Measurements from ENCODE around the gene RAB19. TPM values are rescaled to one million over a fixed set of nuclear protein-coding genes. Genes with fewer than 3 reads are reported as not detected.

RAB19 gene
- total RNA-seq, 2 experiments from 2014 or later = 1.6 to 2.8 TPM

- no peak overlapping the region for H3K4me3 Mint-ChIP-seq
- ChIA-PET POLR2A (interaction anchor here (0.6 to 2.0 kb wide), 3 partner anchors 9 to 18 kb away, joined by 3 to 6 read pairs (median 3); partner anchors contain the start of gene RAB19), CTCF (interaction anchor here (1.4 kb wide), 1 partner anchor 33 kb away, joined by 3 read pairs; no protein-coding TSS in a partner anchor)
- Histone ChIP-seq H3K27me3 (ENCODE audit: control insufficient read depth in 1 of 2, insufficient read depth in 2 of 2, low read length in 2 of 2) (no peaks in the 10 kb centered on the region), H3K27ac (ENCODE audit: low read depth in 1 of 2, low read length in 2 of 2) (no peak overlapping the region), H3K36me3 (ENCODE audit: insufficient read depth, low read length) (no peaks in the 10 kb centered on the region), H3K4me3 (ENCODE audit: low read length) (no peak overlapping the region), H3K4me1 (ENCODE audit: insufficient read depth, low read length) (peaks cover 34% of the 10 kb centered on the region), H3K9me3 (ENCODE audit: control insufficient read depth in 1 of 2, insufficient read depth in 1 of 2, low read length in 2 of 2) (no peaks in the 10 kb centered on the region)
- peaks cover 5% of the 10 kb centered on the region for H3K36me3 Mint-ChIP-seq (ENCODE audit: low read depth)
- no peaks in the 10 kb centered on the region for H3K27me3 Mint-ChIP-seq
- intact Hi-C loops (cut with DNase I, micrococcal nuclease) = loop anchor here in 1 of 2 experiments (10.0 kb wide), 4 partner anchors 219 to 621 kb away; partner anchors contain the start of genes BRAF, HIPK2, KDM7A and MRPS33
- peaks cover 24% of the 10 kb centered on the region for H3K4me1 Mint-ChIP-seq (ENCODE audit: low read depth)
- no peak for TF ChIP-seq CTCF (IDR thresholded peaks at IDR 0.05)
- ATAC-seq (ENCODE audit: poor library complexity) (no peak), DNase-seq (no peak)
- H3K9me3 Mint-ChIP-seq = no peaks in the 10 kb centered on the region
- H3K27ac Mint-ChIP-seq = no peak overlapping the region
These were observed 10.0 kb upstream of the RAB19 start for GRCh38 chr7:140393756-140394306.

- Histone ChIP-seq H3K4me3 (ENCODE audit: low read length) (peak within 1 kb of the TSS; percentile 79), H3K9me3 (ENCODE audit: control insufficient read depth in 1 of 2, insufficient read depth in 1 of 2, low read length in 2 of 2) (no peaks in the 10 kb centered on the region), H3K4me1 (ENCODE audit: insufficient read depth, low read length) (peaks cover 22% of the 10 kb centered on the region), H3K27me3 (ENCODE audit: control insufficient read depth in 1 of 2, insufficient read depth in 2 of 2, low read length in 2 of 2) (no peaks in the 10 kb centered on the region), H3K36me3 (ENCODE audit: insufficient read depth, low read length) (no peaks in the 10 kb centered on the region), H3K27ac (ENCODE audit: low read depth in 1 of 2, low read length in 2 of 2) (peak within 1 kb of the TSS in 1 of 2 donors; percentile 53)
- intact Hi-C loops (cut with DNase I, micrococcal nuclease) = loop anchor here in 1 of 2 experiments (5.0 to 10.0 kb wide), 6 partner anchors 223 to 1941 kb away; partner anchors contain the start of genes BRAF, HIPK2, KDM7A and MRPS33
- TF ChIP-seq CTCF (IDR thresholded peaks at IDR 0.05) = no peak
- peak; percentile 75 to 91 (median 84) for DNase-seq
- CTCF ChIA-PET = no interaction called here
- Mint-ChIP-seq H3K27me3 (no peaks in the 10 kb centered on the region), H3K4me3 (peak within 1 kb of the TSS; percentile 86), H3K36me3 (ENCODE audit: low read depth) (peaks cover 5% of the 10 kb centered on the region), H3K27ac (peak within 1 kb of the TSS; percentile 64), H3K9me3 (no peaks in the 10 kb centered on the region), H3K4me1 (ENCODE audit: low read depth) (peaks cover 33% of the 10 kb centered on the region)
- peak; percentile 98 for ATAC-seq (ENCODE audit: poor library complexity)
- POLR2A ChIA-PET = interaction anchor here (0.9 to 1.5 kb wide), 2 partner anchors 21 to 82 kb away, joined by 3 to 12 read pairs; no protein-coding TSS in a partner anchor
These were observed 5.8 kb upstream of the RAB19 start, which contains the start of gene SLC37A3 for GRCh38 chr7:140397784-140398750. Gene SLC37A3 (minus strand): TSS chr7:140398530. CDS start chr7:140382526, 16,004 bp downstream.

GRCh38 chr7:140398821-140399220 lies 5.0 kb upstream of the RAB19 start:
- no peaks in the 10 kb centered on the region for H3K9me3 ChIP-seq (ENCODE audit: control insufficient read depth in 1 of 2, insufficient read depth in 1 of 2, low read length in 2 of 2)
- ChIA-PET POLR2A (interaction anchor here (1.5 kb wide), 1 partner anchor 22 kb away, joined by 12 read pairs; no protein-coding TSS in a partner anchor), CTCF (no interaction called here)
- no peaks in the 10 kb centered on the region for H3K36me3 ChIP-seq (ENCODE audit: insufficient read depth, low read length)
- DNase-seq (no peak), ATAC-seq (ENCODE audit: poor library complexity) (no peak)
- Mint-ChIP-seq H3K27ac (peak overlapping the region; percentile 64), H3K4me3 (peak overlapping the region; percentile 86), H3K36me3 (ENCODE audit: low read depth) (peaks cover 9% of the 10 kb centered on the region), H3K27me3 (no peaks in the 10 kb centered on the region), H3K9me3 (no peaks in the 10 kb centered on the region), H3K4me1 (ENCODE audit: low read depth) (peaks cover 38% of the 10 kb centered on the region)
- H3K27ac ChIP-seq (ENCODE audit: low read depth in 1 of 2, low read length in 2 of 2) = no peak overlapping the region
- peaks cover 29% of the 10 kb centered on the region for H3K4me1 ChIP-seq (ENCODE audit: insufficient read depth, low read length)
- TF ChIP-seq CTCF (IDR thresholded peaks at IDR 0.05) = no peak
- no peaks in the 10 kb centered on the region for H3K27me3 ChIP-seq (ENCODE audit: control insufficient read depth in 1 of 2, insufficient read depth in 2 of 2, low read length in 2 of 2)
- intact Hi-C loops (cut with DNase I, micrococcal nuclease) = loop anchor here in 1 of 2 experiments (5.0 to 10.0 kb wide), 6 partner anchors 224 to 1942 kb away; partner anchors contain the start of genes BRAF, HIPK2, KDM7A and MRPS33
- H3K4me3 ChIP-seq (ENCODE audit: low read length) = peak overlapping the region; percentile 79

Data from CD4-positive, alpha-beta T cell (primary cell).